A673 (cell line): ENCODE measurements around the gene ISM1. TPM values are rescaled to one million over a fixed set of nuclear protein-coding genes. Genes with fewer than 3 reads are reported as not detected.

Experiments
- BruUV-seq: library from RNA; stranded (reverse); fragments of 400-500 nt; replicated peaks from 2 replicates; lab custom pipeline; 2021; lab: Mats Ljungman, UMichigan
- CTCF ChIA-PET: fragments of 300-600 bp; sonication (Branson Sonifier 250); formaldehyde crosslinking; loops from one replicate; lab custom pipeline; 2022; ENCODE audit warnings: antibody characterized with exemption; lab: Charles Lee
- POLR2A ChIA-PET: fragments of 300-600 bp; sonication (Branson Sonifier 250); formaldehyde crosslinking; loops from one replicate; lab custom pipeline; 2022; ENCODE audit warnings: antibody characterized with exemption; ENCODE audit not compliant: low non-redundant PET; lab: Charles Lee
- DNase-seq: peaks from one replicate; pipeline ENCODE4 v3.0.0-alpha.2; 2015; ENCODE audit warnings: low spot score
- H3K27ac ChIP-seq: fragments of 200-600 bp; sonication (generic); 2 replicates; pipeline ENCODE4 v1.5.1; 2016; ENCODE audit warnings: mixed run types, low read depth, mild to moderate bottlenecking, mixed read lengths, antibody characterized with exemption, low read length; ENCODE audit not compliant: poor library complexity, severe bottlenecking
- H3K27me3 ChIP-seq: fragments of 200-600 bp; sonication (generic); replicated peaks from 2 replicates; pipeline ENCODE4 v1.6.1; 2017; ENCODE audit warnings: mixed run types, low read depth, mild to moderate bottlenecking, mixed read lengths, antibody characterized with exemption, low read length; ENCODE audit not compliant: insufficient read depth, poor library complexity
- H3K36me3 ChIP-seq: fragments of 200-600 bp; sonication (generic); 2 replicates; pipeline ENCODE4 v1.6.1; 2016; ENCODE audit warnings: mixed run types, mild to moderate bottlenecking, mixed read lengths, antibody characterized with exemption, low read length; ENCODE audit not compliant: insufficient read depth, poor library complexity, severe bottlenecking
- H3K4me1 ChIP-seq: fragments of 200-600 bp; sonication (generic); 2 replicates; pipeline ENCODE4 v1.6.1; 2017; ENCODE audit warnings: mixed run types, mild to moderate bottlenecking, mixed read lengths, antibody characterized with exemption, low read length; ENCODE audit not compliant: insufficient read depth, poor library complexity, severe bottlenecking
- H3K4me3 ChIP-seq: fragments of 200-600 bp; sonication (generic); 2 replicates; pipeline ENCODE4 v1.5.1; 2016; ENCODE audit warnings: low read depth, mixed run types, mild to moderate bottlenecking, mixed read lengths, low read length; ENCODE audit not compliant: poor library complexity, severe bottlenecking
- H3K9me3 ChIP-seq: fragments of 200-600 bp; sonication (generic); 2 replicates; pipeline ENCODE4 v1.6.1; 2016; ENCODE audit warnings: mixed run types, low read depth, mild to moderate bottlenecking, mixed read lengths, antibody characterized with exemption, low read length; ENCODE audit not compliant: poor library complexity, severe bottlenecking
- CTCF ChIP-seq: fragments of 300-800, 200-600 bp; sonication (generic); conservative IDR thresholded peaks from 2 replicates; pipeline ENCODE4 v1.5.1; 2017; ENCODE audit warnings: low read depth, mild to moderate bottlenecking, antibody characterized with exemption, low read length, moderate library complexity, mixed read lengths
- EZH2 ChIP-seq: fragments of 200-600 bp; sonication (generic); IDR thresholded peaks from 2 replicates; pipeline ENCODE4 v1.6.1; 2017; ENCODE audit warnings: borderline replicate concordance, low read depth, mild to moderate bottlenecking, mixed read lengths, antibody characterized with exemption, low read length; ENCODE audit not compliant: poor library complexity, severe bottlenecking
- intact Hi-C: fragments of 100-400 bp; cut with micrococcal nuclease; formaldehyde crosslinking; loops from one replicate; pipeline ENCODE4 v1.10.0; 2022; ENCODE audit not compliant: unreplicated experiment
- total RNA-seq: library from RNA; stranded (reverse); gene quantifications from 2 replicates; pipeline ENCODE4 v1.2.3, GENCODE V29; 2021

Gene ISM1
- total RNA-seq, 1 experiment from 2014 or later: 0.11 TPM

- TF ChIP-seq EZH2: no peak
- peak; percentile 80 for TF ChIP-seq CTCF
- Histone ChIP-seq H3K4me3 (no peak overlapping the region), H3K9me3 (no peaks in the 10 kb centered on the region), H3K4me1 (no peaks in the 10 kb centered on the region), H3K27me3 (no peaks in the 10 kb centered on the region), H3K27ac (no peak overlapping the region), H3K36me3 (no peaks in the 10 kb centered on the region)
- CTCF ChIA-PET: interaction anchor here (0.5 to 1.7 kb wide), 5 partner anchors 17 to 469 kb away, joined by 3 to 6 read pairs (median 4); no protein-coding TSS in a partner anchor
- intact Hi-C loops: no loop called here
- POLR2A ChIA-PET: no interaction called here
- BruUV-seq: no TSS peak
- peak; percentile 54 for DNase-seq
Measured at GRCh38 chr20:13302647-13303450, 81.8 kb downstream of the ISM1 start.

DNA sequence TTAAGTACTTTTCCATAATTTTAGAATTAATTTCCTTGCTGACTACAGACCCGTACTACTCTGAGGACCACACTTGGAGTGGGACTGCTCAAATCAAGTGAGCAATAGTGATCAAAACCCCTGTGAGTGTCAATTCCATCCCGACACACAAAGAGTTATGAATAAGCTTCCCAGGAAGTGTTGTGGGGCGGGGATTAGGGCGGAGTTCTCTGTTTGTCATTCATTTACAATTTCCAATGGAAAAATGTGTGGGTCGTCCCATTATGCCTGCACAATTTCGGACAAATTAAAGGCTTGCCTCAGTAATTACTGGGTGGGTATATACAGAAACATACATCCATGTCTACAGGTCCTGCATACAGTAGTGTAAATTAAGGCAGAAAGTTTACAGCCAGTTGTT is 84.2 kb downstream of the ISM1 start:
- DNase-seq: no peak
- Histone ChIP-seq H3K27ac (no peak overlapping the region), H3K9me3 (no peaks in the 10 kb centered on the region), H3K4me1 (no peaks in the 10 kb centered on the region), H3K36me3 (no peaks in the 10 kb centered on the region), H3K4me3 (no peak overlapping the region), H3K27me3 (no peaks in the 10 kb centered on the region)
- TF ChIP-seq CTCF (no peak), EZH2 (no peak)
- POLR2A ChIA-PET: no interaction called here
- intact Hi-C loops: no loop called here
- CTCF ChIA-PET: no interaction called here
- no TSS peak for BruUV-seq

- ChIA-PET POLR2A (no interaction called here), CTCF (no interaction called here)
- Histone ChIP-seq H3K4me3 (no peak overlapping the region), H3K9me3 (no peaks in the 10 kb centered on the region), H3K4me1 (no peaks in the 10 kb centered on the region), H3K36me3 (no peaks in the 10 kb centered on the region), H3K27me3 (no peaks in the 10 kb centered on the region), H3K27ac (no peak overlapping the region)
- BruUV-seq: no TSS peak
- DNase-seq: no peak
- TF ChIP-seq CTCF: no peak
- no peak for TF ChIP-seq EZH2
- intact Hi-C loops: no loop called here
Measured at GRCh38 chr20:13307562-13308163, 86.6 kb downstream of the ISM1 start.
